DOHH2 (cell line): ENCODE measurements around the gene MYPN.

Source experiments
- H3F3A ChIP-seq: fragments of 200-600 bp; sonication (generic), shearing (Covaris generic); 2 replicates; pipeline ENCODE4 v1.6.0; 2016; ENCODE audit warnings: antibody characterized with exemption, mild to moderate bottlenecking; ENCODE audit not compliant: control insufficient read depth, insufficient read depth
- H3K27ac ChIP-seq: fragments of 200-600 bp; sonication (generic); 2 replicates; pipeline ENCODE4 v1.5.1; 2014; ENCODE audit warnings: low read depth, mild to moderate bottlenecking, low read length, moderate library complexity
- H3K27me3 ChIP-seq: fragments of 200-600 bp; sonication (generic); 2 replicates; pipeline ENCODE4 v1.6.1; 2014; ENCODE audit warnings: mild to moderate bottlenecking, low read length, mixed read lengths; ENCODE audit not compliant: control insufficient read depth
- H3K36me3 ChIP-seq: fragments of 200-600 bp; sonication (generic); 2 replicates; pipeline ENCODE4 v1.6.1; 2014; ENCODE audit warnings: mild to moderate bottlenecking, low read length, moderate library complexity, mixed read lengths; ENCODE audit not compliant: control insufficient read depth
- H3K4me1 ChIP-seq: fragments of 200-600 bp; sonication (generic); 2 replicates; pipeline ENCODE4 v1.6.1; 2014; ENCODE audit warnings: mild to moderate bottlenecking, low read length, mixed read lengths; ENCODE audit not compliant: control insufficient read depth
- H3K4me2 ChIP-seq: fragments of 200-600 bp; sonication (generic); 2 replicates; pipeline ENCODE4 v1.6.0; 2014; ENCODE audit warnings: mild to moderate bottlenecking, low read length, moderate library complexity
- H3K4me3 ChIP-seq: fragments of 200-600 bp; sonication (generic); 2 replicates; pipeline ENCODE4 v1.5.1; 2014; ENCODE audit warnings: mild to moderate bottlenecking, low read length, mixed read lengths
- H3K79me2 ChIP-seq: fragments of 200-600 bp; sonication (generic); 2 replicates; pipeline ENCODE4 v1.6.1; 2014; ENCODE audit warnings: mild to moderate bottlenecking, low read length, mixed read lengths; ENCODE audit not compliant: control insufficient read depth
- H3K9me2 ChIP-seq: fragments of 200-600 bp; sonication (generic); replicated peaks from 2 replicates; pipeline ENCODE4 v1.6.1; 2014; ENCODE audit warnings: mild to moderate bottlenecking, low read length, mixed read lengths; ENCODE audit not compliant: control insufficient read depth
- H3K9me3 ChIP-seq: fragments of 200-600 bp; sonication (generic); 2 replicates; pipeline ENCODE4 v1.6.1; 2014; ENCODE audit warnings: antibody characterized with exemption, low read length, mixed read lengths; ENCODE audit not compliant: control insufficient read depth, insufficient read depth
- H4K20me1 ChIP-seq: fragments of 200-600 bp; sonication (generic); 2 replicates; pipeline ENCODE4 v1.6.0; 2014; ENCODE audit warnings: low read depth, mild to moderate bottlenecking, antibody characterized with exemption, low read length, moderate library complexity; ENCODE audit not compliant: control insufficient read depth, insufficient read depth
- CTCF ChIP-seq: fragments of 200-600 bp; sonication (generic); IDR thresholded peaks from one replicate; pipeline ENCODE4 v1.5.1; 2014; ENCODE audit warnings: antibody characterized with exemption, mild to moderate bottlenecking, low read depth, low read length; ENCODE audit not compliant: poor library complexity, severe bottlenecking
- EZH2phosphoT487 ChIP-seq: fragments of 200-600 bp; sonication (generic); IDR thresholded peaks from 2 replicates; pipeline ENCODE4 v1.6.1; 2017; ENCODE audit warnings: borderline replicate concordance, mild to moderate bottlenecking, antibody characterized with exemption, low read length, moderate library complexity, mixed read lengths

Gene MYPN

GRCh38 chr10:68251151-68251550, 141.9 kb downstream of the MYPN start:
- Histone ChIP-seq H3K4me2 (no peak overlapping the region), H3K4me1 (no peaks in the 10 kb centered on the region), H3K27ac (no peak overlapping the region)

GRCh38 chr10:68251625-68252495, 142.6 kb downstream of the MYPN start:
- no peak for TF ChIP-seq CTCF
- TF ChIP-seq EZH2phosphoT487: no peak
- Histone ChIP-seq H3K4me2 (no peak overlapping the region), H3K27ac (no peak overlapping the region)

More at GRCh38 chr10:68251151-68251550, 141.9 kb downstream of the MYPN start:
- Histone ChIP-seq H3F3A (no peaks in the 10 kb centered on the region), H3K9me3 (no peaks in the 10 kb centered on the region), H4K20me1 (no peaks in the 10 kb centered on the region), H3K9me2 (no peaks in the 10 kb centered on the region), H3K79me2 (no peaks in the 10 kb centered on the region), H3K36me3 (no peaks in the 10 kb centered on the region), H3K4me3 (no peak overlapping the region), H3K27me3 (no peaks in the 10 kb centered on the region)
- TF ChIP-seq EZH2phosphoT487 (no peak), CTCF (no peak)

GRCh38 chr10:68253346-68253745, 144.1 kb downstream of the MYPN start:
- no peaks in the 10 kb centered on the region for H3F3A ChIP-seq
- no peaks in the 10 kb centered on the region for H3K9me2 ChIP-seq
- H3K27me3 ChIP-seq: no peaks in the 10 kb centered on the region
- no peaks in the 10 kb centered on the region for H3K36me3 ChIP-seq
- no peaks in the 10 kb centered on the region for H3K79me2 ChIP-seq
- no peaks in the 10 kb centered on the region for H3K4me1 ChIP-seq
- H4K20me1 ChIP-seq: no peaks in the 10 kb centered on the region
- TF ChIP-seq EZH2phosphoT487 (no peak), CTCF (no peak)
- H3K9me3 ChIP-seq: no peaks in the 10 kb centered on the region
- no peak overlapping the region for H3K27ac ChIP-seq
- no peak overlapping the region for H3K4me3 ChIP-seq
- H3K4me2 ChIP-seq: no peak overlapping the region

More at GRCh38 chr10:68251625-68252495, 142.6 kb downstream of the MYPN start:
- Histone ChIP-seq H3K4me1 (no peaks in the 10 kb centered on the region), H3K9me3 (no peaks in the 10 kb centered on the region), H3K27me3 (no peaks in the 10 kb centered on the region), H3F3A (no peaks in the 10 kb centered on the region), H3K36me3 (no peaks in the 10 kb centered on the region), H3K4me3 (no peak overlapping the region), H4K20me1 (no peaks in the 10 kb centered on the region), H3K9me2 (no peaks in the 10 kb centered on the region), H3K79me2 (no peaks in the 10 kb centered on the region)
